ENCODE data around the gene TSBP1.
"Not testable (repeated sequence)": the region's sequence is repeated elsewhere in the genome, so short reads cannot be mapped to it uniquely, and the experiment has no call there.

The TSBP1 gene

GRCh38 chr6:32375739-32376529 is 4.2 kb upstream of the TSBP1 start:
- no peak for DNase-seq

- no peak for DNase-seq
Measured at GRCh38 chr6:32371229-32371628, 474 bp downstream of the TSBP1 start.

GRCh38 chr6:32370505-32370904 is 1.2 kb downstream of the TSBP1 start:
- no peak for DNase-seq

GRCh38 chr6:32369660-32370059 is 2.0 kb downstream of the TSBP1 start:
- DNase-seq: no peak

- DNase-seq: no peak
Measured at GRCh38 chr6:32367644-32368043, 4.1 kb downstream of the TSBP1 start.

- not testable (repeated sequence) for DNase-seq
Measured at GRCh38 chr6:32359225-32359624, 12.5 kb downstream of the TSBP1 start.

- not testable (repeated sequence) for DNase-seq
Measured at GRCh38 chr6:32358548-32358947, 13.2 kb downstream of the TSBP1 start.

GRCh38 chr6:32355018-32355417 is 16.7 kb downstream of the TSBP1 start:
- no peak for DNase-seq

- no peak for DNase-seq
Measured at GRCh38 chr6:32353348-32353747, 18.4 kb downstream of the TSBP1 start.

- DNase-seq: no peak
Measured at GRCh38 chr6:32340242-32340641, 31.5 kb downstream of the TSBP1 start.

GRCh38 chr6:32337186-32337805 is 34.4 kb downstream of the TSBP1 start:
- DNase-seq: no peak

- no peak for DNase-seq
Measured at GRCh38 chr6:32332433-32332832, 39.3 kb downstream of the TSBP1 start.

GRCh38 chr6:32329141-32329540 is 42.6 kb downstream of the TSBP1 start:
- DNase-seq: no peak

GRCh38 chr6:32327103-32327502 is 44.6 kb downstream of the TSBP1 start:
- DNase-seq: no peak

- no peak for DNase-seq
Measured at GRCh38 chr6:32318501-32318900, 53.2 kb downstream of the TSBP1 start.

- no peak for DNase-seq
Measured at GRCh38 chr6:32317541-32317940, 54.2 kb downstream of the TSBP1 start.

- no peak for DNase-seq
Measured at GRCh38 chr6:32313964-32314363, 57.7 kb downstream of the TSBP1 start.

GRCh38 chr6:32298632-32299336 is 72.9 kb downstream of the TSBP1 start:
- no peak for DNase-seq

GRCh38 chr6:32294980-32295379 is 76.7 kb downstream of the TSBP1 start:
- not testable (repeated sequence) for DNase-seq

GRCh38 chr6:32294566-32294965 is 77.1 kb downstream of the TSBP1 start:
- DNase-seq: no peak

GRCh38 chr6:32293695-32294094 is 78.0 kb downstream of the TSBP1 start:
- no peak for DNase-seq

GRCh38 chr6:32291543-32291942 is 80.2 kb downstream of the TSBP1 start:
- DNase-seq: no peak

GRCh38 chr6:32290886-32291450 is 80.7 kb downstream of the TSBP1 start:
- no peak for DNase-seq

GRCh38 chr6:32288426-32288825 is 83.3 kb downstream of the TSBP1 start:
- DNase-seq: no peak

Measured in cortex of kidney (tissue), 1 donor.